Cerebellar nuclear complex (tissue), 1 donor: Measurements from ENCODE around the gene ZHX3.

Experiments used
- DNase-seq, 2 experiments: peaks; one replicate each; lab custom pipeline; 2025; lab: John Stamatoyannopoulos, UW

Gene ZHX3

DNA sequence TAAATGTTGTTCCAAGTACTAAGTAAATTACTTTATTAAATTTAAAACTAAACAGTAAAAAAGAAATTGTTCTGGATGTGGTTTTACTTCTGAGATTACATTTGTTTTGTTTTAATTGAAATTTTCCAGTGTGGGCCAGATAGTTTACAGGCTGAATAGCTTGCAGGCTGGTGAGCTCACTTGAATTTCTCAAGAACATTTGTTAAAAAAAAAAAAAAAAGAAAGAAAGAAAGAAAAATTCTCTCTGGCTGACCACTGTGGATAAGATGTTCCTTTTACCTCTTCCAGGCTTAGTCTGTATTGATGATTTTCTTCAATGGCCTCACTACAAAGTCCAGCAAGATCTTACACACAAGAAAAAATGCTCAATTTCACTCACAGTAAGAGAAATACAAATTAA, 94.8 kb downstream of the ZHX3 start:
- DNase-seq, result no peak

DNA sequence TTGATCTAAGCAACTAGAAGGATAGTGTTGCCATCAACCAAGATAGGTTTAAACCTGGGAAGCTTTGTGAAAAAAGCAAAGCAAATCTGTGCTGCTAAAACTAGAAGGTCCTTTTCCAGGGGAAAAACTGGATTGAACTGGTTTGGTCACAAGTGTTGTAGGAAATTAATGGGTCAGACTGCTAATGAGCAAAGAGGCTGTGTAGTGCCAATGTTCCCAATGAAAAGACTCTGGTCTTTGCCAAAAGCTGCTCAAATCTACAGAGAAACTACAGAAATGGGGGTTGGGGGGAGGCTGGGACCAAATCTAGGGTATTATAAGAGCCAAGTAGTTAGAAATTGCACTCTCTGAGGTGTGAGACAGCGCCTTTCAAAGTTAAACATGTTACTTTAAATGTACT, 95.2 kb downstream of the ZHX3 start:
- DNase-seq, result no peak

DNA sequence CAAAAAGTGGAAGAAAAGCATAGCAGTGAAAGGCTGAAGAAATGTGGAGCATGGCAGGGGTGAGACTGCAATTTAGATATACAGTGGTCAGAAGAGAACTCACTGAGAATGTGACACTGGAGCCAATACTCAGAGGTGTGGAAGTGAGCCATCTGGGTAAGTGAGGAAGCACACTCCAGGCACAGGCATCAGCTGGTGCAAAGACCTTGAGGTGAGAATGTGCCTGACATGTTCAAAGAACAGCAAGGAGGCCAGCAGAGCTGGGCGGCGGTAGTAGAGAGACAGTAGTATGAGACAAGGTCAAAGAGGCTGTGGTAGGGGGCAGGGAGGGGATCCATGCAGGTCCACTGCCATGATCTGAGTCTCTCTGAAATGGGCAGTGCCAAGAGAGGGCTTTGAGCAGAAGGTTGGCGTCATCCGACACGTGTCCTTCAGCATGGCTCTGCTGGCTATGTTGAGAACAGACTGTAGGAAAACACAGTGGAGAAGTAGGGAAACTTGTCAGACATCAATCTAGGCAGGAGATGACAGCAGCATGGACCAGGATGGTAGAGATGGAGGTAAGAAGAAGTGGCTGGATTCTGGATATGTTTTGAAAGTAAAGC, 95.8 kb downstream of the ZHX3 start:
- no peak for DNase-seq

DNA sequence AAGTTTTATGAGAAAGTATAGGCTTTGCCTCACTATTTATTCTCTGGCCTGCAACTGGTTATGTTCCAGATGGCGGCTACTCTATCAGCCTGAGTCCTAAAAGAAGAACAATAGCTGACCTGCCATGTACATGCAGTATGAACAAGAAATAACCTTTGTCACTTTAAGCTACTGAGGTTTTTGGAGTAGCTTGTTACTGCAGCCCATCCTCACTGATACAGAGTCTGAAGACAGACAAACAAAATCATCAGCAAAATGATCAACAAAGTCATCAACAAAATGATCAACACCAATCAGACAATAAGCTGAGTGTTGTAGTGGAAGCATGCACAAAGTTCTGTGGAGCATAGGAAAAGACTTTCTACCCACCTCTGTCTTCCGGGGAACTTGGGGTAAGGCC, 97.7 kb downstream of the ZHX3 start:
- DNase-seq, result no peak

DNA sequence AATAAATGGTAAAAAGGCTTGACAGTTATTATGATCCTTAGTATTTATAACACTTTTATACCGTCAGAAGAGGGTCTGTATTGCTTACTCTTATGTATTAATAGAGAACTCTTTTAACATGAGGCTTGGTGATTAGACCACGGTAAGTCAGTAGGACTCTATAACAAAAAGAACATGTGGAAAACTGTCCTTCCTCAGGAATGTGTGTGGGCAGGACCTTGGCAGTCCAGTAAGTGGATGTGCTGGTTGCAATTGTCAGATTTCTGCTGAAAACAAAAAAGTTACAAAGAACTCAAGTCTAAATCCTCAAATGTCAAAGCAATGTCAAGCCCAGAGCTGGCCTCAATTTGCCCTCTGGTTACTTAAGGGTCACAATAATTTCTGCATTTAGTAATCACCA, 99.1 kb downstream of the ZHX3 start:
- no peak for DNase-seq

- no peak for DNase-seq
These were observed 100.1 kb downstream of the ZHX3 start for GRCh38 chr20:41217422-41217821.

- no peak for DNase-seq
These were observed 102.9 kb downstream of the ZHX3 start for GRCh38 chr20:41214666-41215065.

- no peak for DNase-seq
These were observed 103.3 kb downstream of the ZHX3 start for GRCh38 chr20:41214202-41214601.

- DNase-seq, result no peak
These were observed 104.2 kb downstream of the ZHX3 start for GRCh38 chr20:41213150-41213820.

- no peak for DNase-seq
These were observed 112.2 kb downstream of the ZHX3 start for GRCh38 chr20:41205313-41205712.

GRCh38 chr20:41204304-41205265, 112.9 kb downstream of the ZHX3 start:
- DNase-seq, result no peak

DNA sequence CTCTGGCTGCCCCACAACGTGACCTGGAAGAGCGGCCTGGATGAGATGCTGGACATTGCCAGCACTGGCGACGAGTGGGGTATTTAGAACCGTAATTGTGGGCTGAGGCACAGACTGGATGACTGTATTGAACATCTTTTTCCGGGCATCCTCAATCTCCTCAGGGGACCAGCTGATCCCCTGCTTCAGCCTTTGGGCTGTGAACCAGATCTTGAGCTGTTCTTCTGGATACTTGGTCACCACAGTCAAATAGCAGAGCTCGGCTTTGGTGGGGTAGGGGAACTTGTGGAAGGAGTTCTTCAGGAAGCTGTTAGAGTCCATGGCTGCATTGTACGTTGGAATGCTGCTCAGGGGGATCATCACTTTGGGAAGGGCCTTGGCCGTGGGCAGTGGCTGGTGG, 113.9 kb downstream of the ZHX3 start:
- DNase-seq, result no peak

- no peak for DNase-seq
These were observed 115.1 kb downstream of the ZHX3 start for GRCh38 chr20:41202426-41202825.

- DNase-seq, result no peak
These were observed 115.8 kb downstream of the ZHX3 start for GRCh38 chr20:41201760-41202159.

DNA sequence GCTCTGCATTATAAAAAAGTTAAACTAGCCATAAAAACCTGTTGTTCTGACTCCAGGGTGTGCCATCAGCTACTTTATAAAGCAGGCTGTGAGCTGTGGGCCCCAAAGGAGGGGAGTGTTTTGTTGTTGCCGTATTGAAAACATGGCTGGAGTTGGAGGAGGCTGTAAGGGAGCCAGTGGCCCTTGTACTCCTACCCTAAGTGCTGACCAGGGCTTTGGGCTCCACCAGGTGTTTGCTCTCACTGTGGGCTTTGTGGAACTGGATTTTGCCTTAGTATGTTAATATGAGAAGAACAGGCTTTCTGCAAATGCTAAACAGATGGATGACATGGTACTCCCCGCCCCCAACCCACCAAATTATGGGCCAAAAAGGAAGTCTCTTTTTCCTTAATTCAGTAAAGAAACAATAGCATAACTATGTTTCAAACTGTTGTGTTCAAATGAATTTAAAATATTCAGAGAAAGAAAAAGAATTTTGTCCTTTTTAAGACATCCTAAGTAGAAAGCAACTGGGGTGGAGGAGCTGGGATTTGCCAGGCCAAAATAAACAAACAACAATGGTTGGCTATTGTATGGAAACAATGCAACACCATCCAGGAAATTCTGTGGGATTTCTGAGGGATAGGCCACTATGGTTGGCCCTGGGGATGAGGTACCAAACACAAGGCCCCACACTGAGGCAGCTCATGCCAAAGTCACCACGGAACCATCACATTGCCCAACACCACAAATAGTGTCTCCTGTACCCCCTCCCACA, 116.9 kb downstream of the ZHX3 start:
- DNase-seq, result no peak

DNA sequence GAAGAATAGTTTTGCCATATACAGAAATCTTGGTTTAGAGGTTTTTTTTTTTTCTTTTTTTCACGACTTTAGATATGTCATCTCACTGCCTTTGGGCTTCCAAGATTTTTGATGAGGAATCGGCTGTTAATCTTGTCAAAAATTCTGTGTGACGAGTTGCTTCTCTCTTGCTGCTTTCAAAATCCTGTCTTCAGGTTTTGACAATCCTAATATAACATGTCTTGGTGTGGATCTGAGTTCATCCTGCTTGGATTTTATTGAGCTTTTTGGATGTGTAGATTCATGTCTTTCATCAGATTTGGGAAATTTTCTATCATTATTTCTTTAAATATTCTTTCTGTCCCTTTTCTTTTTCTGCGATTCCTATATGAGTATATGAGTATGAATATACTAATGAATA, 119.1 kb downstream of the ZHX3 start:
- DNase-seq, result no peak

GRCh38 chr20:41196653-41197225, 120.8 kb downstream of the ZHX3 start:
- no peak for DNase-seq

GRCh38 chr20:41192575-41192974, 125.0 kb downstream of the ZHX3 start:
- no peak for DNase-seq

DNA sequence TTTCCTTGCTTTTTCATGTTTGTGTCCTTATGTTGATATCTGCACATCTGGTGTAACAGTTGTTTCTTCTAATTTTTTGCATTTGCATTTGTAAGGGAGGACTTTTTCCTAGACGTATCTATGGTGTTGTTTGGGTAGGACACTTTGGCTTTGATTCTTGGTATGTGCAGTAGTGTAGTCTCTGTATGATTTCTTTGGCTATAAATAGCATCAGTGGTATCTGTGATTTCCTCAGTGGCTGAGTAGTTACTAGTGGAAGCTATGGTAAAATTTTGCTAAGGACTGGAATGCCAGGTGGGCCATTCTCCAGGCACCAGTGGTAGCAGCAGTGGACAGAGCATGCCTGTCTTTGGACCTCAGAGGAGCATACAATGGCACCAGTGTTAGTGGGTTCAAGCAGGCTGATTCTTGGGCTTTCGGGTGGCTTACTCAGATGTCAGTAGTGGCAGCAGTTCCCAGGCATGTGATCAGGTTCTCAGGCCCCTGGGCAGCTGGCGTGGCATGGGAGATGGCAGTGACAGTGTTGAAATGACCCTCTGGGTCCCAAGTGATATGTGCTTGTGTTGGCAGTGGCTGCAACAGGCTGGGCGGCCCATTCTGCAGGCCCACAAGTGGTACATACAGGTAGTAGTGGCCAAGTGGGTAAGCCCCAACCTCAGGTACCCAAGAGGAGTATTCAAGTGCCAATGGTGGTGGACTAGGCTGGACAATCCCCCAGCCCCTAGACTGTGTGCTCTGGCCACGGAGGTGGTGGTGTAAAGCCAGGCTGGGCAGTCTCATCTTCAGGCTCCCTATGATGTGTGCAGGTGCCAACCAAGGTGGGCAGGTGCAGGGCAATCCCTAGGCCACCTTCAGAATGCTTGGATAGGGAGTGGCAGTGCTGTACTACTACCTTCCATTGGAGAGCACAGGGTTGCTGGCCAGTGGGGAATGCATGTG, 125.7 kb downstream of the ZHX3 start:
- DNase-seq, result no peak

DNA sequence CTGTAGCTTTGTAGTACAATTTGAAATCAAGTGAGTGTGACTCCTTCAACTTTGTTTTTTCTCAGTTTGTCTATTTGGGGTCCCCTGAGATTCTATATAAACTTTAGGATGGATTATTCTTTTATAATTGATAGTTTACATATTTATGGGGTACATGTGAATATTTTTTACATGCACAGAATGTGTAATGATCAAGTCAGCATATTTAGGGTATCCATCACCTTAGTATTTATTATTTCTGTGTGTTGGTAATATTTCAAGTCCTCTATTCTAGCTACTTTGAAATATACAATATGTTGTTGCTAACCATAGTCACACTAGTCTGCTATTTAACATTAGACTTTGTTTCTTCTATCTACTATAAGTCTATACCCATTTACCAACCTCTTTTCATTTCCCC, 129.9 kb downstream of the ZHX3 start:
- DNase-seq, result no peak
